GM23248 (cell line): ENCODE results near the gene MADCAM1. TPM values are rescaled to one million over a fixed set of nuclear protein-coding genes. Genes with fewer than 3 reads are reported as not detected.
"Not testable (repeated sequence)": the region's sequence is repeated elsewhere in the genome, so short reads cannot be mapped to it uniquely, and the experiment has no call there.

ENCODE experiments used
- DNase-seq: peaks from one replicate; pipeline ENCODE4 v3.0.0-alpha.2; 2015
- H2AFZ ChIP-seq: fragments of 200-600 bp; sonication (generic); 2 replicates; pipeline ENCODE4 v1.6.1; 2016; ENCODE audit warnings: antibody characterized with exemption
- H3F3A ChIP-seq: fragments of 200-600 bp; sonication (generic); 2 replicates; pipeline ENCODE4 v1.6.1; 2016; ENCODE audit warnings: mild to moderate bottlenecking, antibody characterized with exemption, mixed run types; ENCODE audit not compliant: insufficient read depth
- H3K27ac ChIP-seq: fragments of 200-600 bp; sonication (generic); 2 replicates; pipeline ENCODE4 v1.5.1; 2016; ENCODE audit warnings: mild to moderate bottlenecking
- H3K27me3 ChIP-seq: fragments of 200-600 bp; sonication (generic); replicated peaks from 2 replicates; pipeline ENCODE4 v1.6.1; 2016; ENCODE audit warnings: mild to moderate bottlenecking; ENCODE audit not compliant: insufficient read depth
- H3K36me3 ChIP-seq: fragments of 200-600 bp; sonication (generic); 2 replicates; pipeline ENCODE4 v1.6.1; 2016; ENCODE audit warnings: low read depth, mild to moderate bottlenecking
- H3K4me1 ChIP-seq: fragments of 200-600 bp; sonication (generic); 2 replicates; pipeline ENCODE4 v1.6.1; 2016; ENCODE audit warnings: mild to moderate bottlenecking; ENCODE audit not compliant: insufficient read depth
- H3K4me2 ChIP-seq: fragments of 200-600 bp; sonication (generic); one replicate; pipeline ENCODE4 v1.6.1; 2016; ENCODE audit warnings: mild to moderate bottlenecking; ENCODE audit not compliant: unreplicated experiment
- H3K4me3 ChIP-seq: fragments of 200-600 bp; sonication (generic); 2 replicates; pipeline ENCODE4 v1.5.1; 2016; ENCODE audit warnings: mild to moderate bottlenecking
- H3K79me2 ChIP-seq: fragments of 200-600 bp; sonication (generic); 2 replicates; pipeline ENCODE4 v1.6.1; 2016; ENCODE audit warnings: mild to moderate bottlenecking; ENCODE audit not compliant: insufficient read depth
- H3K9ac ChIP-seq: fragments of 200-600 bp; sonication (generic); 2 replicates; pipeline ENCODE4 v1.6.1; 2016; ENCODE audit warnings: mild to moderate bottlenecking
- H3K9me2 ChIP-seq: fragments of 200-600 bp; sonication (generic); 2 replicates; pipeline ENCODE4 v1.6.1; 2016; ENCODE audit warnings: mixed run types, mild to moderate bottlenecking, moderate library complexity; ENCODE audit not compliant: insufficient read depth
- H3K9me3 ChIP-seq: fragments of 200-600 bp; sonication (generic); one replicate; pipeline ENCODE4 v1.6.1; 2017; ENCODE audit warnings: low read depth
- H4K20me1 ChIP-seq: fragments of 200-600 bp; sonication (generic); 2 replicates; pipeline ENCODE4 v1.6.0; 2016; ENCODE audit not compliant: insufficient read depth
- EZH2 ChIP-seq: fragments of 200-600 bp; sonication (generic); IDR thresholded peaks from 2 replicates; pipeline ENCODE4 v1.6.1; 2018; ENCODE audit warnings: antibody characterized with exemption, mild to moderate bottlenecking; ENCODE audit not compliant: insufficient read depth, poor library complexity, severe bottlenecking
- EZH2phosphoT487 ChIP-seq: fragments of 200-600 bp; sonication (generic); IDR thresholded peaks from 2 replicates; pipeline ENCODE4 v1.6.1; 2018; ENCODE audit warnings: antibody characterized with exemption, moderate library complexity, mild to moderate bottlenecking, low read depth; ENCODE audit not compliant: insufficient read depth
- WGBS, 2 experiments: methylation state at CpG; one replicate each; pipeline ENCODE4 v1.1.6; 2015 to 2017; ENCODE audit warnings: low lambda C conversion rate in 2 of 2, low coverage in 1 of 2; ENCODE audit errors: missing lambda C conversion rate in 2 of 2; 5-methylcytosine and 5-hydroxymethylcytosine counted together
- in situ Hi-C: fragments of 300-500 bp; cut with MboI; formaldehyde crosslinking; loops from 2 replicates; pipeline ENCODE4 v1.15.0; 2020
- polyA plus RNA-seq: library from polyadenylated mRNA; unstranded; fragments of >200 nt; fragmentation: Nextera tagmentation; extraction: Ambion mirVana; gene quantifications from 2 replicates; pipeline ENCODE4 v1.2.1, GENCODE V29; 2016
- total RNA-seq: library from RNA; depleted of rRNA; stranded (reverse); fragments of >200 nt; shearing (Covaris generic); gene quantifications from 2 replicates; pipeline ENCODE4 v1.2.3, GENCODE V29; 2014

The MADCAM1 gene
- total and polyA plus RNA-seq, 2 experiments from 2014 or later = 0.38 to 0.54 TPM

DNA sequence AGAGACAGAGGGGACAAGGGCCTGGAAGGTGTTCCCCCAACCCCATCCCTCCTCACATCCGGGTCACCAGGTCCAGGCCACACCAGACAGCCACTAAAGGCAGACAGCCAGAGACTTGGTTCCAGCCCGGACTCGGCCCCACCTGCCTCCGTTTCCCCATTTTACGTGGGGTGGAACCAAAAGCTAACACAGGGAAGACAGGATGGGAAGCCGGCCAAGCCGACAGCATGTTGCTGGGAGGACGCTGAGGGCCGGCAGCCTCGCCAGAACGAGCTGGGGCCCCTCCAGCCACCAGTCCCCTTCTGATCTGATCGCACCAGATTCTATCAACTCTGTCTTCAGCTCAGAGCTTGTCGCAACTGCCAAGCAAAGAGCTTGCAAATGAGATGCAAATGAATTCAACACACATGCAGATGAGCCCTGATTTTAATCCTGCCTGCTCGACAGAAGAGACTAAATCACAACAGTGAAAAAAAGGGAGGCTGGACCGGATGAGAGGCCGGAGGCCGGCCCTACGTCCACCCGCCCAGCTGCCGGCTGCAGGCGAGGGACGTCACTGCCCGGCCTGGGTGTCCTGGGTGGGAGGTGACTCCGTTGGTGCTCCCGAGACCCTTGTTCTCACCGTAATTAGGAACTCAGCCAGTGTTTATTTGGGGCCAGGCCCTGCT, 17.9 kb upstream of the MADCAM1 start:
- Histone ChIP-seq H3K79me2 (no peaks in the 10 kb centered on the region), H3K9ac (no peak overlapping the region), H3K27me3 (no peaks in the 10 kb centered on the region), H3K4me1 (no peaks in the 10 kb centered on the region), H3K27ac (no peak overlapping the region), H3K4me3 (no peak overlapping the region), H3K9me2 (no peaks in the 10 kb centered on the region; the same call in 1 of the 2 replicates), H2AFZ (no peak overlapping the region), H3K4me2 (no peak overlapping the region), H4K20me1 (no peaks in the 10 kb centered on the region), H3F3A (peaks cover 18% of the 10 kb centered on the region), H3K9me3 (no peaks in the 10 kb centered on the region), H3K36me3 (no peaks in the 10 kb centered on the region)
- in situ Hi-C loops = no loop called here
- no peak for DNase-seq
- TF ChIP-seq EZH2 = no peak
- no peak for TF ChIP-seq EZH2phosphoT487
- WGBS, 2 experiments = 56 to 57% methylated on average over 26 of the region's 26 CpGs

DNA sequence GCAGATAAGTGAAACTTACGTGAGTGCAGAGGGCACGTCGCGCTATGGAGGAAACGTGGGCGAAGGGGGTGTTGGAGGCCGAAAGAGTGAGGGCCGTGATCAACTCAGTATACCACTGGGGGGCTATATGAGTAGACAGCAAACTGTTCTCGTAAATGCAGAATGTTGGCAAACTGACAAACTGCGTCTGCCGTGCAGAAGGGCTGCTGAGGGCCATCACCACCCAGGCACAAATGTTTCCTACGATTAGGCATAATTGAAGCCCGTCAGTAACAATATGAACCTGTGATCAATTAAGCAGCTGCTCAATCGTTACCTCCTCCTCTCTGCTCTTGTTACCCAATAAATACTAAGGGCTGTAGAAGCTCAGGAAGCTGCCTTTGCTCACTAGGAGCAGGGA, 17.3 kb upstream of the MADCAM1 start:
- no peak overlapping the region for H3K4me3 ChIP-seq
- in situ Hi-C loops = no loop called here
- no peaks in the 10 kb centered on the region for H3K4me1 ChIP-seq
- H3K9me2 ChIP-seq = no peaks in the 10 kb centered on the region; the same call in 1 of the 2 replicates
- DNase-seq = no peak
- H4K20me1 ChIP-seq = no peaks in the 10 kb centered on the region
- WGBS, 2 experiments = 35 to 43% methylated on average over 14 of the region's 14 CpGs
- H3K36me3 ChIP-seq = no peaks in the 10 kb centered on the region
- H3K27ac ChIP-seq = no peak overlapping the region
- H3K9me3 ChIP-seq = no peaks in the 10 kb centered on the region
- peaks cover 18% of the 10 kb centered on the region for H3F3A ChIP-seq
- no peak overlapping the region for H3K4me2 ChIP-seq
- no peak overlapping the region for H3K9ac ChIP-seq
- no peaks in the 10 kb centered on the region for H3K79me2 ChIP-seq
- TF ChIP-seq EZH2 (no peak), EZH2phosphoT487 (no peak)
- no peaks in the 10 kb centered on the region for H3K27me3 ChIP-seq
- no peak overlapping the region for H2AFZ ChIP-seq

DNA sequence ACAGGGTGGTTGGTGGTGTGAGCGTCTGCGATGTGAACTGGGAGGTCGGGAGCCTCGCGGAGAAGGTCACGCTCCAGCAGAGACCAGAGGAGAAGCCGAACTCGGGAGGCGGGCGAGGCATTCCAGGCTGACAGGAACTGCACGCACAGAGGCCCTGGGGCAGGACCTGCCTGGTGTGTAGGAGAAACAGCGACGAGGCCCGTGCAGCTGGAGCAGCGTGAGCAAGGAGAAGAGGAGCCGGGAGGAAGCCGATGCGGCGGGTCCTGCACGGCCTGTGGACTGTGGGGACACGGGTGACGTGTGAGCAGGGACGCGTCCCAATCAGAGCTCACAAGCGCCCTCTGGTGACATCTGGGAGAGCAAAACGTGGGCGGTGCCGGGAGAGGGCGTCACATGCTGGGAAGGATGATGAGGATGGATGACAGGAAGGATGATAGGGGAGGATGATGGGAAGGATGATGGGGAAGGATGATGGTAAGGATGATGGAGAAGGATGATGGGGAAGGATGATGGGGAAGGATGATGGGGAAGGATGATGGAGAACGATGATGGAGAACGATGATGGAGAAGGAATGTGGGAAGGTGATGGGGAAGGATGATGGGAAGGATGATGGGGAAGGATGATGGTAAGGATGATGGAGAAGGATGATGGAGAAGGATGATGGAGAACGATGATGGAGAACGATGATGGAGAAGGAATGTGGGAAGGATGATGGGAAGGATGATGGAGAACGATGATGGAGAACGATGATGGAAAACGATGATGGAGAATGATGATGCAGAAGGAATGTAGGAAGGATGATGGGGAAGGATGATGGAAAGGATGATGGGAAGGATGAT, 16.1 kb upstream of the MADCAM1 start:
- no peaks in the 10 kb centered on the region; the same call in 1 of the 2 replicates for H3K9me2 ChIP-seq
- peak; percentile 76 for DNase-seq
- peak overlapping the region; percentile 75 for H2AFZ ChIP-seq
- H3K27me3 ChIP-seq = no peaks in the 10 kb centered on the region
- WGBS, 2 experiments = 32 to 38% methylated on average over 33 to 36 of the region's 36 CpGs
- H3F3A ChIP-seq = peaks cover 18% of the 10 kb centered on the region
- peak overlapping the region; percentile 57 for H3K4me2 ChIP-seq
- no peak overlapping the region for H3K27ac ChIP-seq
- no peaks in the 10 kb centered on the region for H3K9me3 ChIP-seq
- H3K4me1 ChIP-seq = no peaks in the 10 kb centered on the region
- no peaks in the 10 kb centered on the region for H3K36me3 ChIP-seq
- H4K20me1 ChIP-seq = no peaks in the 10 kb centered on the region
- H3K4me3 ChIP-seq = peak overlapping the region; percentile 46
- H3K79me2 ChIP-seq = no peaks in the 10 kb centered on the region
- no peak for TF ChIP-seq EZH2
- TF ChIP-seq EZH2phosphoT487 = no peak
- in situ Hi-C loops = no loop called here
- peak overlapping the region; percentile 44 for H3K9ac ChIP-seq

DNA sequence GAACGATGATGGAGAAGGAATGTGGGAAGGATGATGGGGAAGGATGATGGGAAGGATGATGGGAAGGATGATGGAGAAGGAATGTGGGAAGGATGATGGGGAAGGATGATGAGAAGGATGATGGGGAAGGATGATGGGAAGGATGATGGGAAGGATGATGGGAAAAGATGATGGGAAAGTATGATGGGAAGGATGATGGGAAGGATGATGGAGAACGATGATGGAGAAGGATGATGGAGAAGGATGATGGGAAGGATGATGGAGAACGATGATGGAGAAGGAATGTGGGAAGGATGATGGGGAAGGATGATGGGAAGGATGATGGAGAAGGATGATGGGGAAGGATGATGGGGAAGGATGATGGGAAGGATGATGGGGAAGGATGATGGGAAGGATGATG, 15.2 kb upstream of the MADCAM1 start:
- H3K4me2 ChIP-seq, H3K9ac ChIP-seq, DNase-seq, H3K9me3 ChIP-seq, H2AFZ ChIP-seq, H3K79me2 ChIP-seq, H3K4me1 ChIP-seq, H3K27ac ChIP-seq, H4K20me1 ChIP-seq, in situ Hi-C loops, H3K4me3 ChIP-seq, H3K9me2 ChIP-seq, H3K36me3 ChIP-seq, H3K27me3 ChIP-seq: not testable (repeated sequence)
- 80 to 85% methylated on average over 1 to 3 of the region's 3 CpGs for WGBS, 2 experiments
- H3F3A ChIP-seq = peaks cover 18% of the 10 kb centered on the region
